ENCODE results near the gene ZNF429.

Gene ZNF429

DNA sequence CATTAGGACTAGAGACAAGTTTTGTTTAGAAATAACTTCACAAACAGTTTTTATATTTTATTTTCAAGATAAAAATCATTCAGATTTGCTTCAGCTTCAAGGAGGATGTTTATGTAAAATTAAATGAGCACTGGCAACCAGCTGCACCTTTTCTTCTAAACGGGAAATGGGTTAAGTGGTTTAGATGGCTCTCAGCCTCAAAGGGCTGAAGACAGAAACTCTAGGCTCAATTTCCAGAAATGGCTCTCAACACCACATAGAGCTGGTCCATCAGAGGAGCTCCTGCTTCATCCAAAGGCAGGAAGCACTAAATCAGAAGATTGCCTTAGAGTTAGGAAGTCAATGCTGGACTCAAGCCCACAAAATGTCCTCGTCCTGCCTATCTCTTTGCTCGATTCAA lies 74.7 kb downstream of the ZNF429 start:
- Histone ChIP-seq H3K27ac (replicated peaks) (no peak overlapping the region), H3K27me3 (ENCODE audit: insufficient read depth, poor library complexity, severe bottlenecking) (no peaks in the 10 kb centered on the region), H3K4me3 (replicated peaks; ENCODE audit: insufficient read depth, low read length) (no peak overlapping the region)
- TF ChIP-seq, protein P1, sequence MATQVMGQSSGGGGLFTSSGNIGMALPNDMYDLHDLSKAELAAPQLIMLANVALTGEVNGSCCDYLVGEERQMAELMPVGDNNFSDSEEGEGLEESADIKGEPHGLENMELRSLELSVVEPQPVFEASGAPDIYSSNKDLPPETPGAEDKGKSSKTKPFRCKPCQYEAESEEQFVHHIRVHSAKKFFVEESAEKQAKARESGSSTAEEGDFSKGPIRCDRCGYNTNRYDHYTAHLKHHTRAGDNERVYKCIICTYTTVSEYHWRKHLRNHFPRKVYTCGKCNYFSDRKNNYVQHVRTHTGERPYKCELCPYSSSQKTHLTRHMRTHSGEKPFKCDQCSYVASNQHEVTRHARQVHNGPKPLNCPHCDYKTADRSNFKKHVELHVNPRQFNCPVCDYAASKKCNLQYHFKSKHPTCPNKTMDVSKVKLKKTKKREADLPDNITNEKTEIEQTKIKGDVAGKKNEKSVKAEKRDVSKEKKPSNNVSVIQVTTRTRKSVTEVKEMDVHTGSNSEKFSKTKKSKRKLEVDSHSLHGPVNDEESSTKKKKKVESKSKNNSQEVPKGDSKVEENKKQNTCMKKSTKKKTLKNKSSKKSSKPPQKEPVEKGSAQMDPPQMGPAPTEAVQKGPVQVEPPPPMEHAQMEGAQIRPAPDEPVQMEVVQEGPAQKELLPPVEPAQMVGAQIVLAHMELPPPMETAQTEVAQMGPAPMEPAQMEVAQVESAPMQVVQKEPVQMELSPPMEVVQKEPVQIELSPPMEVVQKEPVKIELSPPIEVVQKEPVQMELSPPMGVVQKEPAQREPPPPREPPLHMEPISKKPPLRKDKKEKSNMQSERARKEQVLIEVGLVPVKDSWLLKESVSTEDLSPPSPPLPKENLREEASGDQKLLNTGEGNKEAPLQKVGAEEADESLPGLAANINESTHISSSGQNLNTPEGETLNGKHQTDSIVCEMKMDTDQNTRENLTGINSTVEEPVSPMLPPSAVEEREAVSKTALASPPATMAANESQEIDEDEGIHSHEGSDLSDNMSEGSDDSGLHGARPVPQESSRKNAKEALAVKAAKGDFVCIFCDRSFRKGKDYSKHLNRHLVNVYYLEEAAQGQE (IDR thresholded peaks at IDR 0.05; ENCODE audit: insufficient replicate concordance, low read depth) = no peak
- TF ChIP-seq SPI1 (IDR thresholded peaks at IDR 0.05; ENCODE audit: borderline replicate concordance, low read depth) (no peak), POLR2AphosphoS5 (IDR thresholded peaks at IDR 0.05; ENCODE audit: low read depth) (no peak), GABPA (IDR thresholded peaks at IDR 0.05; ENCODE audit: low read depth) (no peak)
- TF ChIP-seq, protein P2, sequence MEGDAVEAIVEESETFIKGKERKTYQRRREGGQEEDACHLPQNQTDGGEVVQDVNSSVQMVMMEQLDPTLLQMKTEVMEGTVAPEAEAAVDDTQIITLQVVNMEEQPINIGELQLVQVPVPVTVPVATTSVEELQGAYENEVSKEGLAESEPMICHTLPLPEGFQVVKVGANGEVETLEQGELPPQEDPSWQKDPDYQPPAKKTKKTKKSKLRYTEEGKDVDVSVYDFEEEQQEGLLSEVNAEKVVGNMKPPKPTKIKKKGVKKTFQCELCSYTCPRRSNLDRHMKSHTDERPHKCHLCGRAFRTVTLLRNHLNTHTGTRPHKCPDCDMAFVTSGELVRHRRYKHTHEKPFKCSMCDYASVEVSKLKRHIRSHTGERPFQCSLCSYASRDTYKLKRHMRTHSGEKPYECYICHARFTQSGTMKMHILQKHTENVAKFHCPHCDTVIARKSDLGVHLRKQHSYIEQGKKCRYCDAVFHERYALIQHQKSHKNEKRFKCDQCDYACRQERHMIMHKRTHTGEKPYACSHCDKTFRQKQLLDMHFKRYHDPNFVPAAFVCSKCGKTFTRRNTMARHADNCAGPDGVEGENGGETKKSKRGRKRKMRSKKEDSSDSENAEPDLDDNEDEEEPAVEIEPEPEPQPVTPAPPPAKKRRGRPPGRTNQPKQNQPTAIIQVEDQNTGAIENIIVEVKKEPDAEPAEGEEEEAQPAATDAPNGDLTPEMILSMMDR (IDR thresholded peaks at IDR 0.05; ENCODE audit: insufficient read depth, low read length) = no peak
- no peak for DNase-seq (ENCODE audit: low read depth in 1 of 2, low spot score in 1 of 2)

DNA sequence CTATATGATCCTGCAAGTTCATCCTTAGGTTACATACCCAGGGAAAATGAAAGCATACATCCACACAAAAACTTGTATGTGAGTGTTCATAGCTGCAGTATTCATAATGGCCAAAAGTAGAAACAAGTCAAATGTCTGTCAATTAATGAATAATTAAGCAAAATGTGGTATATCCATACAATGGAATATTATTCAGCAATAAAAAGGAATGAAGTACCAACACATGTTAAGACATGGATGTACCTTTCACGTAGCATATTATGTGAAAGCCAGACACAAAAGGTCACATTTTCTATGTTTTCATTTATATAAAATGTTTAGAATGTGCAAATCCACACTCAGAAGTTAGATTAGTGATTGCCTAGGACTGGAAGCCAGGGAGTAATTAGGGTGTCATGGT lies 75.4 kb downstream of the ZNF429 start:
- no peak for DNase-seq (ENCODE audit: low read depth in 1 of 2, low spot score in 1 of 2)
- H3K27me3 ChIP-seq (ENCODE audit: insufficient read depth, poor library complexity, severe bottlenecking) = no peaks in the 10 kb centered on the region
- TF ChIP-seq, protein P1 (IDR thresholded peaks at IDR 0.05; ENCODE audit: insufficient replicate concordance, low read depth) = no peak
- TF ChIP-seq GABPA (IDR thresholded peaks at IDR 0.05; ENCODE audit: low read depth) (no peak), POLR2AphosphoS5 (IDR thresholded peaks at IDR 0.05; ENCODE audit: low read depth) (no peak), SPI1 (IDR thresholded peaks at IDR 0.05; ENCODE audit: borderline replicate concordance, low read depth) (no peak)
- TF ChIP-seq, protein P2 (IDR thresholded peaks at IDR 0.05; ENCODE audit: insufficient read depth, low read length) = no peak
- no peak overlapping the region for H3K4me3 ChIP-seq (replicated peaks; ENCODE audit: insufficient read depth, low read length)
- no peak overlapping the region for H3K27ac ChIP-seq (replicated peaks)

DNA sequence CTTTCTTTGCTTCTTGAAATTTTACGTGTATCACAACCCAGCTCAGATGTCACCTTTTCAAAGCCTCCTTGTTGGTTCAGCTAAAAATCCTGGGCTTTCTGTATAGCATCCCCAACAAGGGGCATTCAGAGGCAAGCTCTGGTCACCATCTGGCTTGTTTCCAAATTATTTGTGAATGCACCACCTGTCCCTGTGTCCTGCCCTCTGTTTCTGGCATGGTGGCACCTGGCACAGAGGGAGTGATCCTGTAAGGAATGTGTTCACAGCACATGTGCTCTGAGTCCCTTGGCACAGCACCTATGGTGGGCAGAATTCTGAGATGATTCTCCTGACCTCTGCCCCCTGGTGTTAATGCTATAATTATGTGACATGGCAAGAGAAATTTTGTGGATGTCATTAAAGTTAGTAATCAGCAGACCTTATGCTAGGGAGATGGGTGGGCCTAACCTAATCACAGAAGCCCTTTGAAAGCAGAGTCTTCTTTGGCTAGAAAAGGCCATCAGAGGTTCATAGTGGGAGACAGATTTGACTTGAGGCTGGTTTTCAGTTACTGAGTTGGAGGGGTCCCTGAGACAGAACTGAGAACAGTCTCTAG lies 76.3 kb downstream of the ZNF429 start:
- no peak for DNase-seq (ENCODE audit: low read depth in 1 of 2, low spot score in 1 of 2)
- H3K4me3 ChIP-seq (replicated peaks; ENCODE audit: insufficient read depth, low read length) = no peak overlapping the region
- no peak overlapping the region for H3K27ac ChIP-seq (replicated peaks)
- H3K27me3 ChIP-seq (ENCODE audit: insufficient read depth, poor library complexity, severe bottlenecking) = no peaks in the 10 kb centered on the region
- TF ChIP-seq SPI1 (IDR thresholded peaks at IDR 0.05; ENCODE audit: borderline replicate concordance, low read depth) = no peak

DNA sequence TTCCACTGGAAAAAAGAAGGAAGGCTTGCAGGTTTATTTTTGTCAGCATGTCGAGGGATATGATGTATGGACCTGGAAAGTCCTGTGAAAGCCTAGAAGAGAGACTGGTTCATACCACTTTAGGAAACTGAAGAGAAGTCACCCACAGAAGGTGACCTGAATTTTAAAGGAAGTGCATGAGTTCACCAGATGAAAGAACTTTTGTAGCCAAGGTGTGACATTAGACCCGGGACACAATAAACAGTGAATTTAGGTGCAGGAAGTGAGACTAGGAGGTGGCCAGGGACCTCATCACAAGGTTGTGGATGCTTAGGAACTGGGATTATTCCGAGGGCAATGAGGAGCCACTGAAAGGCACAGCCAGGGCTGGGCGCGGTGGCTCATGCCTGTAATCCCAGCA lies 79.1 kb downstream of the ZNF429 start:
- Histone ChIP-seq H3K27me3 (ENCODE audit: insufficient read depth, poor library complexity, severe bottlenecking) (no peaks in the 10 kb centered on the region), H3K27ac (replicated peaks) (no peak overlapping the region), H3K4me3 (replicated peaks; ENCODE audit: insufficient read depth, low read length) (no peak overlapping the region)
- TF ChIP-seq SPI1 (IDR thresholded peaks at IDR 0.05; ENCODE audit: borderline replicate concordance, low read depth) = no peak
- TF ChIP-seq, protein P2 (IDR thresholded peaks at IDR 0.05; ENCODE audit: insufficient read depth, low read length) = no peak
- TF ChIP-seq POLR2AphosphoS5 (IDR thresholded peaks at IDR 0.05; ENCODE audit: low read depth) = no peak
- no peak for TF ChIP-seq GABPA (IDR thresholded peaks at IDR 0.05; ENCODE audit: low read depth)
- TF ChIP-seq, protein P1 (IDR thresholded peaks at IDR 0.05; ENCODE audit: insufficient replicate concordance, low read depth) = no peak
- DNase-seq (ENCODE audit: low read depth in 1 of 2, low spot score in 1 of 2) = no peak
